BJ (cell line): Measurements from ENCODE around the gene TMTC3. TPM values are rescaled to one million over a fixed set of nuclear protein-coding genes. Genes with fewer than 3 reads are reported as not detected.

ENCODE experiments used
- CTCF ChIA-PET: fragments of 350-600 bp; formaldehyde crosslinking; extraction: SDS; loops from one replicate; lab custom pipeline; 2021; ENCODE audit warnings: antibody characterized with exemption, inconsistent platforms; lab: Yijun Ruan, JAX
- POLR2A ChIA-PET: fragments of 300-600 bp; sonication (Branson Sonifier 250); formaldehyde crosslinking; extraction: SDS; loops from one replicate; lab custom pipeline; 2021; ENCODE audit warnings: antibody characterized with exemption; lab: Charles Lee
- DNase-seq: peaks from one replicate; pipeline ENCODE4 v3.0.0-alpha.2; 2011; ENCODE audit warnings: low read depth
- H3K27me3 ChIP-seq: 2 replicates; pipeline ENCODE4 v1.6.0; 2011; ENCODE audit warnings: low read length; ENCODE audit not compliant: control insufficient read depth, insufficient read depth
- H3K36me3 ChIP-seq: 2 replicates; pipeline ENCODE4 v1.5.1; 2011; ENCODE audit warnings: low read length; ENCODE audit not compliant: control insufficient read depth, insufficient read depth
- H3K4me3 ChIP-seq: 2 replicates; pipeline ENCODE4 v1.5.1; 2011; ENCODE audit warnings: low read depth, mild to moderate bottlenecking, control low read depth, low read length
- polyA minus RNA-seq: library from RNA; depleted of rRNA, polyadenylated mRNA; stranded (reverse); fragments of >200 nt; gene quantifications from 2 replicates; pipeline ENCODE4 v1.2.3, GENCODE V29; 2011; rRNA and poly(A)+ RNA removed
- polyA plus RNA-seq: library from polyadenylated mRNA; depleted of rRNA; stranded (reverse); fragments of >200 nt; gene quantifications from 2 replicates; pipeline ENCODE4 v1.2.3, GENCODE V29; 2011; rRNA removed
- TF ChIP-seq, protein P1 (sequence below): IDR thresholded peaks from 2 replicates; pipeline ENCODE4 v1.5.1; 2011; ENCODE audit warnings: low read depth, mild to moderate bottlenecking, control low read depth, inconsistent platforms, low read length, moderate library complexity; ENCODE audit not compliant: insufficient read depth

The TMTC3 gene
- polyA plus RNA-seq (10.5 and 26.6 TPM in 2 replicates), polyA minus RNA-seq (39.7 and 42.0 TPM in 2 replicates)

GRCh38 chr12:88141774-88142609 is at the start of gene TMTC3, which contains the start of gene CEP290:
Gene TMTC3, plus strand, starts transcription at chr12:88142307. Its CDS starts 6,009 bp downstream, at chr12:88148316.
Gene CEP290, minus strand, starts transcription at chr12:88142088. Its CDS starts 781 bp downstream, at chr12:88141307.
- peak; percentile 99 for DNase-seq
- ChIA-PET POLR2A (interaction anchor here (0.6 kb wide), 2 partner anchors 46 to 224 kb away, joined by 3 to 5 read pairs; no protein-coding TSS in a partner anchor), CTCF (interaction anchor here (0.5 to 1.5 kb wide), 3 partner anchors 59 to 876 kb away, joined by 3 to 4 read pairs (median 3); no protein-coding TSS in a partner anchor)
- peak within 1 kb of the TSS; percentile 68 for H3K4me3 ChIP-seq
- H3K36me3 ChIP-seq, result no peaks in the 10 kb centered on the region
- no peaks in the 10 kb centered on the region for H3K27me3 ChIP-seq
- TF ChIP-seq, protein P1, sequence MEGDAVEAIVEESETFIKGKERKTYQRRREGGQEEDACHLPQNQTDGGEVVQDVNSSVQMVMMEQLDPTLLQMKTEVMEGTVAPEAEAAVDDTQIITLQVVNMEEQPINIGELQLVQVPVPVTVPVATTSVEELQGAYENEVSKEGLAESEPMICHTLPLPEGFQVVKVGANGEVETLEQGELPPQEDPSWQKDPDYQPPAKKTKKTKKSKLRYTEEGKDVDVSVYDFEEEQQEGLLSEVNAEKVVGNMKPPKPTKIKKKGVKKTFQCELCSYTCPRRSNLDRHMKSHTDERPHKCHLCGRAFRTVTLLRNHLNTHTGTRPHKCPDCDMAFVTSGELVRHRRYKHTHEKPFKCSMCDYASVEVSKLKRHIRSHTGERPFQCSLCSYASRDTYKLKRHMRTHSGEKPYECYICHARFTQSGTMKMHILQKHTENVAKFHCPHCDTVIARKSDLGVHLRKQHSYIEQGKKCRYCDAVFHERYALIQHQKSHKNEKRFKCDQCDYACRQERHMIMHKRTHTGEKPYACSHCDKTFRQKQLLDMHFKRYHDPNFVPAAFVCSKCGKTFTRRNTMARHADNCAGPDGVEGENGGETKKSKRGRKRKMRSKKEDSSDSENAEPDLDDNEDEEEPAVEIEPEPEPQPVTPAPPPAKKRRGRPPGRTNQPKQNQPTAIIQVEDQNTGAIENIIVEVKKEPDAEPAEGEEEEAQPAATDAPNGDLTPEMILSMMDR, result no peak

GRCh38 chr12:88092771-88093170 is 49.3 kb upstream of the TMTC3 start:
- ChIA-PET CTCF (no interaction called here), POLR2A (no interaction called here)
- H3K36me3 ChIP-seq, result 0 out of 2 replicates have a peak, but pooled peaks cover 2% of the 10 kb centered on the region
- no peak overlapping the region for H3K4me3 ChIP-seq
- H3K27me3 ChIP-seq, result no peaks in the 10 kb centered on the region
- no peak for DNase-seq
- TF ChIP-seq, protein P1, result no peak

DNA sequence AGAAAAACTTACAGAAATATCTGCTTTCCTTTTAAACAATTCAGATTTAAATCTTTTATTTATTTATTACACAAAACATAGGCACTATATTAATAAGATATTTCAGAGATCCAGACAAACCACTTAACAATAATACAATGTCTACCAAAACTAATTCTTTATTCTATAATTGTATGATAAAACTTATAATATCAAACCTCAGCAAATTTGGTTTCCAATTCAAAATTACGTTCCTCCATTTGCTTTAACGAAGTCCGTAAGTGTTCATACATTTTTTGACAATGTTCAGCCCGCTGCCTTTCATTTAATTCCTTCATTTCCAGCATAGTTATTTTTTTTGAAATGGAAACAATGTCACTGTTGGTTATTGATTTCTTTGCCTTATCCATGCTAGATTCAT is 48.5 kb upstream of the TMTC3 start:
- TF ChIP-seq, protein P1, result no peak
- H3K36me3 ChIP-seq, result 0 out of 2 replicates have a peak, but pooled peaks cover 2% of the 10 kb centered on the region
- ChIA-PET POLR2A (no interaction called here), CTCF (no interaction called here)
- DNase-seq, result no peak
- no peak overlapping the region for H3K4me3 ChIP-seq
- H3K27me3 ChIP-seq, result no peaks in the 10 kb centered on the region

- no peak for DNase-seq
- no peak overlapping the region for H3K4me3 ChIP-seq
- H3K36me3 ChIP-seq, result no peaks in the 10 kb centered on the region
- ChIA-PET POLR2A (interaction anchor here (0.6 kb wide), 1 partner anchor 711 kb away, joined by 3 read pairs; no protein-coding TSS in a partner anchor), CTCF (no interaction called here)
- TF ChIP-seq, protein P1, result no peak
- no peaks in the 10 kb centered on the region for H3K27me3 ChIP-seq
Measured at GRCh38 chr12:88108021-88108420, 34.1 kb upstream of the TMTC3 start.

DNA sequence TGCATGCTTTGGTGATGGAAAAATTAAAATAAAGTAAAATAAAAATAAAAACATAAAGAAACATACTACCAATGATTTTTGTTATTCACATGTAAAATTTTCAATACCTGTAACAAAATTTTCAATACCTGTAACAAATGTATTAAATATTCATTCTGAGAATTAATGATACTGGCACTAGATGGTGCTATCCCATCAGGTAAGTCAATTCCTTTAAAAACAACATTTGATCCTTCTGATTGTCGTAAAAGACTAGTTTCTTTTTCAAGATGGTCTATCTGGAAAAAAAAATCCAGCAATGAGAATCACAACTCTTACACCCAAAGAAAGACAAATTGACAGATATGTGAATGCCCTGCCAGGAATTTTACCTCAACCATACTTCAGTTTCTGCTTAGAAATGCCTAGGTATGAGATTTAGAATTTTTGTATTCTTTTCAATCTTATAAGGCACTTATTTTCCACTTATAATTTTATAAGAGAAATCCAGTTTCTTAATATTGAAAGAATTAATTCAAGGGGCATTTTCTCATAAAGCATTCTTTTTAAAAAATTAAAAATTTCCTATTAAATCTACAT is 30.9 kb upstream of the TMTC3 start:
- DNase-seq, result peak; percentile 15
- no peak overlapping the region for H3K4me3 ChIP-seq
- no peaks in the 10 kb centered on the region for H3K36me3 ChIP-seq
- POLR2A ChIA-PET, result no interaction called here
- H3K27me3 ChIP-seq, result no peaks in the 10 kb centered on the region
- CTCF ChIA-PET, result interaction anchor here (1.0 to 1.5 kb wide), 2 partner anchors 33 to 883 kb away, joined by 3 to 5 read pairs; no protein-coding TSS in a partner anchor
- TF ChIP-seq, protein P1, result peak; percentile 39
